ENCODE data around the gene EXOSC3.

GRCh38 chr9:37811906-37812476 is 27.1 kb upstream of the EXOSC3 start:
- TF ChIP-seq CTCF (IDR thresholded peaks at IDR 0.05) (no peak), POLR2A (IDR thresholded peaks at IDR 0.05) (no peak), POLR2AphosphoS5 (IDR thresholded peaks at IDR 0.05) (no peak), EP300 (IDR thresholded peaks at IDR 0.05) (no peak)

All from upper lobe of left lung (tissue), 4 donors.